Measurements from ENCODE around the gene ARHGAP15. TPM values are rescaled to one million over a fixed set of nuclear protein-coding genes. Genes with fewer than 3 reads are reported as not detected.

Gene ARHGAP15
- total RNA-seq, 1 donor from 2014 or later = not detected

DNA sequence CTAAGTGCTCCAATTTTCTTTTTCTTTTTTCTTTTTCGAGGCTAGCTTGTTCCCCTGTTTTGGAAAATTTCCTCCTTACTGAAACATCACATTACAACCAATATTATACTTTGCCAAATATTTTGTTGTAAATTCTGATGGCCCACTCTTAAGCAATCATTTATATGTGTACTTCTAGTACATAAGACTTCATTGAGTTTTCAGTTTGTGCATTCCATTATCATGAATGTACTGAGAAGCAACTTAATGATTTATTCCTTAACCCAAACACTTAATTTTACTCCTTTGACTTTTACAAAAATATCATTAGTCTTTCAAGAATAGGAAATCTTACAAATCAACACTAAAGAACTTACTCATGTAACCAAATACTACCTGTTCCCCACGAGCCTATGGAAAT is 242.4 kb downstream of the ARHGAP15 start:
- DNase-seq (ENCODE audit: low read depth) = no peak
- TF ChIP-seq, protein P1, sequence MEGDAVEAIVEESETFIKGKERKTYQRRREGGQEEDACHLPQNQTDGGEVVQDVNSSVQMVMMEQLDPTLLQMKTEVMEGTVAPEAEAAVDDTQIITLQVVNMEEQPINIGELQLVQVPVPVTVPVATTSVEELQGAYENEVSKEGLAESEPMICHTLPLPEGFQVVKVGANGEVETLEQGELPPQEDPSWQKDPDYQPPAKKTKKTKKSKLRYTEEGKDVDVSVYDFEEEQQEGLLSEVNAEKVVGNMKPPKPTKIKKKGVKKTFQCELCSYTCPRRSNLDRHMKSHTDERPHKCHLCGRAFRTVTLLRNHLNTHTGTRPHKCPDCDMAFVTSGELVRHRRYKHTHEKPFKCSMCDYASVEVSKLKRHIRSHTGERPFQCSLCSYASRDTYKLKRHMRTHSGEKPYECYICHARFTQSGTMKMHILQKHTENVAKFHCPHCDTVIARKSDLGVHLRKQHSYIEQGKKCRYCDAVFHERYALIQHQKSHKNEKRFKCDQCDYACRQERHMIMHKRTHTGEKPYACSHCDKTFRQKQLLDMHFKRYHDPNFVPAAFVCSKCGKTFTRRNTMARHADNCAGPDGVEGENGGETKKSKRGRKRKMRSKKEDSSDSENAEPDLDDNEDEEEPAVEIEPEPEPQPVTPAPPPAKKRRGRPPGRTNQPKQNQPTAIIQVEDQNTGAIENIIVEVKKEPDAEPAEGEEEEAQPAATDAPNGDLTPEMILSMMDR (conservative IDR thresholded peaks at IDR 0.05; ENCODE audit: low read depth, low read length) = no peak
- no peak overlapping the region for H3K4me3 ChIP-seq (ENCODE audit: low read depth, low read length)

- DNase-seq (ENCODE audit: low read depth) = no peak
- TF ChIP-seq, protein P1 (conservative IDR thresholded peaks at IDR 0.05; ENCODE audit: low read depth, low read length) = no peak
- H3K4me3 ChIP-seq (ENCODE audit: low read depth, low read length) = no peak overlapping the region
Observed at GRCh38 chr2:143375384-143375880, 246.2 kb downstream of the ARHGAP15 start.

GRCh38 chr2:143378996-143379395 is 249.8 kb downstream of the ARHGAP15 start:
- TF ChIP-seq, protein P1 (conservative IDR thresholded peaks at IDR 0.05; ENCODE audit: low read depth, low read length) = no peak
- no peak overlapping the region for H3K4me3 ChIP-seq (ENCODE audit: low read depth, low read length)
- DNase-seq (ENCODE audit: low read depth) = no peak

DNA sequence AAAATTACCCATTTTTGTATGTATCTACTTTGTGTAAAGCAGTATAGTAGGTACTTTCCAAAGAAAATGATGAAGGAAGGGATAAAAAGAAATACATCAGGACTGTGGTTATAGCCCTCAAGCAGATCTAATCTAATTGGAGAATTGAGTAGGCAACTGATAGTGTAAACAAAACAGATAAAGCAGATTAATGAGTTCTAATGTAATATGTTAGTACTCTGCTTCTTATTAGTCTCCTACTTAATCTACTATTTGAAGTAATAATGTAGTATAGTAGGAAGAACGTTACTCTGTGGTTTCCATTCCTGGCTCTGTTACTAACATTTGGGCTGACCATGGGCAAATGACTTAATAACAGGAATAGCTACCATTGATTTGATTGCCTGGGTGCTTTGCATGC is 250.7 kb downstream of the ARHGAP15 start:
- no peak overlapping the region for H3K4me3 ChIP-seq (ENCODE audit: low read depth, low read length)
- TF ChIP-seq, protein P1 (conservative IDR thresholded peaks at IDR 0.05; ENCODE audit: low read depth, low read length) = no peak

DNA sequence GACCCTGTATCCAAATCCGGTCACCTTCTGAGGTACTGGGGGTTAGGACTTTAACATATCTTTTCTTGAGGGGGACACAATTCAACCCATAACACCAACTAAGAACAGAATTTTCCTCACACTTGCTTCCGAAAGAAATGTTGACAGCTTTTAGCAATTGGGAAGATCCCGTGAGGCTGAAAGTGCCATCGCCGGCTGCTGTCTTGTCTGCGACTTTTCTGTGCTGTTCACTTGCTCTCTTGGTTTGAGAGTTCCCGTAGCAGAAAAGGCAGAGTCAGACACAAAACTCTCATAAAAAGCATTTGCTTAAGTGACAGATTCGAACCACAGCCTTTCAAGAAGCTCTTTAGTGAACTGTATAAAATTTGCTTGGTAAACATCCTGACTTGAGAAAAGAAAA is 253.4 kb downstream of the ARHGAP15 start:
- DNase-seq (ENCODE audit: low read depth) = no peak
- TF ChIP-seq, protein P1 (conservative IDR thresholded peaks at IDR 0.05; ENCODE audit: low read depth, low read length) = no peak
- H3K4me3 ChIP-seq (ENCODE audit: low read depth, low read length) = no peak overlapping the region

More for the DNA sequence above, 250.7 kb downstream of the ARHGAP15 start:
- no peak for DNase-seq (ENCODE audit: low read depth)

- TF ChIP-seq, protein P1 (conservative IDR thresholded peaks at IDR 0.05; ENCODE audit: low read depth, low read length) = no peak
- H3K4me3 ChIP-seq (ENCODE audit: low read depth, low read length) = no peak overlapping the region
- no peak for DNase-seq (ENCODE audit: low read depth)
Observed at GRCh38 chr2:143383016-143383415, 253.8 kb downstream of the ARHGAP15 start.

DNA sequence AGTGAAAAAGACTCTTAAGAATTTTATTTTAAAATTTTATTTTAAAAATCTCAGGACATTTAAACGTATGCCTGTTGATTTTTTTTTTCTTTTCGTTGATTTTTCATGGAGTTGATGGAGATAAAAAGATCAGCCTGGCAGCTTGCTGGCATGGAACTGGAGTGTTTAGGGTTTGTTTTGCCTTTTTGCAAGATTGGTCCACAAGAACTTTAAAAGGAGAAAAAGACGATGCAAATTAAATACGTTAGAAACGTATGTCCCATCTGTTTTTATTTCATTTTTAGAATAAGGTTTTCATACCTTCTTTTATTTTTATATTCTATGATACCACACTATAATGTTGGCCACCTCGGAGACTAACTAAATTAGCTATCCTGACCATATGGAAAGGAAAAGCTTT is 254.9 kb downstream of the ARHGAP15 start:
- H3K4me3 ChIP-seq (ENCODE audit: low read depth, low read length) = no peak overlapping the region
- DNase-seq (ENCODE audit: low read depth) = no peak
- TF ChIP-seq, protein P1 (conservative IDR thresholded peaks at IDR 0.05; ENCODE audit: low read depth, low read length) = no peak
